ENCODE results near the gene FLACC1.

- no peak for TF ChIP-seq CTCF (conservative IDR thresholded peaks at IDR 0.05; ENCODE audit: low read depth in 2 of 2)
- no peak for TF ChIP-seq EZH2 (IDR thresholded peaks at IDR 0.05; ENCODE audit: low read depth, unreplicated experiment)
Measured at GRCh38 chr2:201342923-201343322, 14.2 kb downstream of the FLACC1 start.
